GM19351 (cell line): ENCODE data around the gene PITPNM1.
"Not testable (repeated sequence)": the region's sequence is repeated elsewhere in the genome, so short reads cannot be mapped to it uniquely, and the experiment has no call there.

Experiments
- ATAC-seq: cut with Tn5 transposase; IDR thresholded peaks from one replicate; pipeline ENCODE4 v1.9.1; 2021; ENCODE audit warnings: mild to moderate bottlenecking, moderate library complexity; ENCODE audit not compliant: unreplicated experiment

The PITPNM1 gene

DNA sequence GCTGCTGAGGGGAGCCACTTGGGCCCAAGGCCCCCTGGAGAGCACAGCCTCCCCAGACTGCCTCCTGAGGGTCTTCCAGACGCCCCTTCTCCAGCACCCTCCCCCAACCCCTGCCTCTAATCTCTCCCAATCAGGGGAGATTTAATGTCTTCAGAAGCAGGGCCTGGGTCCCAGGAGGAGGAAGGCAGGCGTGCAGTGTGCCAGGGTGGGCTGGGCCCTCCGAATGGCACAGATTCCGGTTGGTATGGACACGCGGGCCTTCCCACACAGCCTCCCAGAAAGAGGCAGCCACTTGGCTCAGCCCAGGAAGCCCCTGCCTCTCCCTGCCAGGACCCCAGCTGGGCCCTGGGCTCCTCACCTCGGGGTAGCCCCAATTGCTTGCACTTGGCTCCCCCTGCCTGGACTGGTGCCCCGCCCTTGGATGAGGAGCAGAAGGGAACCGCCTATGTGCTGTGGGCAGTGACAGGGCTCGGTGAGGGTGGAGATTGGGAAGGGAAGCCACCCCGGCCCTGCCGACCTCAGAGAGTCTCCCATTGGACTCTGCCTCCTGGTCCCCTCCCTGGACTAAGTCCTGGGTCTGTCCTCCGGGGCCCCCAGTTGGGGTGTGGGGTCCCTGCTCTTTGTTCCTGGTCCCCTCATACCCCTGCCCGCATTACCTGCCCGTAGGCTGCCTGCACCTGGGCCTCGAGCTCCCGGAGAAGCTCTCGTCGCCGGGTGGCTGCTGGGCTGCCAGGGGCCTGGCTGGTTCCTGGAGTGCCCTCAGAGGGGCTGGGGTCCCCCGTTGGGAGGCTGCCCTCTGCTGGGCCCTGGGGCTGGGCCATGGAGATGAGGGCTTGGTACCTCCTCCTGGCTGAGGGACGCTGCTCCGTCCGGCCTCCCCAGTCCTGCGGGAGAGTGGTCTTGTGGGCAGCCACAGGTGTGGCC lies 18.7 kb upstream of the PITPNM1 start:
- no peak for ATAC-seq

GRCh38 chr11:67522844-67523555 lies 17.8 kb upstream of the PITPNM1 start, which contains the start of gene CABP2:
Gene CABP2 (minus strand): TSS chr11:67523446. CDS start chr11:67523326, 120 bp downstream.
- ATAC-seq: no peak

GRCh38 chr11:67522338-67522737 lies 17.2 kb upstream of the PITPNM1 start:
- no peak for ATAC-seq

- no peak for ATAC-seq
Observed at GRCh38 chr11:67521924-67522323, 16.8 kb upstream of the PITPNM1 start.

- no peak for ATAC-seq
Observed at GRCh38 chr11:67520856-67521824, 16.0 kb upstream of the PITPNM1 start.

GRCh38 chr11:67519726-67520125 lies 14.6 kb upstream of the PITPNM1 start:
- no peak for ATAC-seq

- ATAC-seq: no peak
Observed at GRCh38 chr11:67517784-67518552, 12.8 kb upstream of the PITPNM1 start.

DNA sequence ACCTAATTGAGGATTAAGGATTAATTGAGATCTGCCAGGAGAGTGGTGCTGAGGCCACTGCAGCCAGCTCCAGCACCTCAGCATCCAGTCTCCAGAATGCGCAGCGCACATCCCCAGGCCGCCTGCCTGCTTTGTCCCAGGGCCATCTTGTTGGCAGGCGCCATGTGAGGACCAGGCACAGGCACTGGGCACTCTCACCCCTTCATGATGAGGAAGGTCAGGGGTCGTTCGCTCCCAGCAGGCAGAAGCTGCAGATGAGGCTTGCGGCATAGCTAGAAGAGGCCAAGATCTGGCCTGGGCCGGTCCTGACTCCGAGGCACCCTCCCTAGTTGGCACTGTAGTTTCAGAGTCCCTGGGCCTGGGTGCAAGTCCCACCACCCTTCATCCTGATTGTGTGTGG lies 11.6 kb upstream of the PITPNM1 start:
- no peak for ATAC-seq

GRCh38 chr11:67514116-67514515 lies 9.0 kb upstream of the PITPNM1 start:
- no peak for ATAC-seq

- not testable (repeated sequence) for ATAC-seq
Observed at GRCh38 chr11:67511558-67511957, 6.4 kb upstream of the PITPNM1 start.

DNA sequence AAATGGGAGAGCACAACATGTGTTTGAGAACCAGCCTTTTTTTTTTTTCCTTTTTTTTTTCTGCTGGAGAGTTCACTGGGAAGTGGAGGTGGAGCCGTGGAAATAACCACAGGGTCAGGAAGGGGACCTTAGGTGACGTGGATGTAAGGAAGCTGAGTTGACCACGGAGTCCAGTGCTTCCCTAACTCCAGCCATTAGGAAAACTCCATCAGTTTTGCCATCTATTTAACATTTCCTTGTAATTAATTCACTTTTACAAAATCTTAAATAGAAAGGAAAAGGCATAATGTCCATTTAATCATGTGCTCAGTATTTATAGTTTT lies 4.8 kb upstream of the PITPNM1 start:
- no peak for ATAC-seq

DNA sequence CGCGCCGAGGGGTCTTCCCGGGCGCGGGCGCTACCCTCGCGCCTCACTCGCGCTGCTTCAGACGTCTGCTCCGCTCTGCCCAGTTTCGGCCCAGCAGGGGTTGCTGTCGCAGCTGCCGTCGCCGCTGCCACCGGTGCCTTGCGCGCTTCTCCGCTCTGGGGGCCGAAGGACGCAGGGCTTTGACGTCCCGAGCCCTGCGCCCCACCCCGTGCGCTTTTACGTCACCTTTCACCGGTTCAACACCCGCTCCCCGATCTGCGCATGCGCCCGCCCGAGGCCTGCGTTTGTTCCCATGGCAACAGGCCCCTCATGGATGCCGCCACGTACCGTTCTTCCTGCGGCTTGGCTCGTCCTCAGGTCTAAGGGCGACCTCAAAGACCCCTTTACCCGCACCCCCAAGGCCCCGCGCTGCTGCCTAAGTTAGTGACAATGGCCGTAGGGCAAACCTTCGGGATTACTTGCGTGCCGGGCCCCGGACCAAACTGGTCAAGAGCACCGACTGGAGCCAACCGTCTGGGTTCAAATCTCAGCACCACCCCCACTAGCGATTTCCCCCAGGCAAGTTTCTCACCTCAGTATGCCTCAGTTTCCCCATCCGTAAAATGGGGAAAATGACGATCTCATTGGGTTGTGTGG lies 3.4 kb upstream of the PITPNM1 start:
- peak; percentile 38 for ATAC-seq

DNA sequence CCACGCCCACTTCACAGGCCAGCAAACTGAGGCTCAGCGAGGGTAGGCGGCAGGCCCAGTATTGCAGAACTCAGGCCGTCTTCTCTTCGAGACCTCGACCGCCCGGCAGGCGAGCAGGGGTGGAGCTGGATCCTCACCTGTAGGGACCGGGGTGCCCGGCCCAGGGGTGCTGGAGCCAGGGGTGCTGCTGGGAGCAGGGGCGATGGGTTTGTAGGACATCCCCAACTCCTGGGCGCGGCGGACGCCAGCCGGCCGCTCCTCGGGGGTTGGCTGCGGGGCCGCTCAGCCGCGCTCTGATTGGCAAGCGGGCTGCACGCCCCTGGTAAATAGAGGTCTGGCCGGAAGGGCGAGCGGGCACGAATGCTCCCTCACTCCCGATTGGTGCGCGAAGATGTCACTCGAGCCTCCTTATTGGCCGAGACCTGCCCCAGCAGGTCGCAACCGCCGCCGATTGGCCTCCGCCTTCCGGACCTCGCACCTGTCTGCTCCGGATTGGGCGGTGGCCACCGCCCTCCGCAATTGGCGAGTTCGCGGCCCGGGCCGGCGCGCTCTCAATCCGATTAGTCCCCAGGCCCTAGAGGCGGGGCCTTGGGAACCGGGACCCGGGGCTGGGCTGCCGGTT lies 2.8 kb upstream of the PITPNM1 start, which contains the start of gene CDK2AP2:
Gene CDK2AP2, minus strand, starts transcription at position 299 of the 622 bp plus-strand sequence. Its CDS starts 80 bp downstream, at position 219.
- peak; percentile 71 for ATAC-seq

- ATAC-seq: no peak
Observed at GRCh38 chr11:67507242-67507863, 2.2 kb upstream of the PITPNM1 start.

GRCh38 chr11:67506426-67507051 lies 1.4 kb upstream of the PITPNM1 start:
- ATAC-seq: no peak

DNA sequence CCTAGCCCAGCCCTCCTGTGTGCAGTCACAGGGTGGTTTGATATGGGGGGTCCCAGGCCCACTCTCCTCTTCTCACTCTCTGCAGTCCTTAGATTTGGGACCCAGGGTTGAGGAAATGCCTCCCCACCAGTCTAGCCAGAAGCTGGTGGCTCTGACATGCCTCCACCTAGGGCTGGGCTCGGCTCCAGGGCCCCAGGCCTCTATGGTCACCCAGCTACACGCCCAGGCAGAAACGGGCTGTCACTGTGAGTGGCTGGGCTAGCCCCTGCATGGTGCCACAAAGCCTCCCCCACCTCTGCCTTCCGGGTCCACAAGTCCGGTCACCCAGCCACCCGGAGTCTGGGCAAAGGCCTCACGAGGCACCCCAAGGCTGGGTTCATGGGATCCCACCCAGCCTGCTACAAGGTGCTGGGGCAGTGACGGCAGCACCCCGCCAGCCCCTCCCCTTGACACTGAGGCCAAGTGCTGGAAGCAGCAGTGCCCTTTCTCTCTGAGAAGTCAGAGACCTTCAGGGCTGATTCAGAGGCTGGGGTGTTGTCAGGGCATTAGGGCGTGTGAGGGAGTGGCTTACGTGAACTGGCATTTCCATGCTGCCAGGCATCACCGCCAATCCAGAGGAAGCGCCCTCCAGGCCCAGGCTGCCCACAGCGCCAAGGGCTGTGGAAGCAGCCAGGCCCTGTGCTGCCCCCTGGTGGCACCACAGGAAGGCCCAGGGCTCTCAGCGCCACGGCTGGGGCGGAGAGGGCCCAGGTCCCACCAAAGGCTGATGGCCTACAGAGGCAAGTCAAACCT lies 638 bp upstream of the PITPNM1 start:
- no peak for ATAC-seq
